Epidermal melanocyte (primary cell): ENCODE data around the gene ZNF213.
"Not testable (repeated sequence)": the region's sequence is repeated elsewhere in the genome, so short reads cannot be mapped to it uniquely, and the experiment has no call there.

Source experiments
- DNase-seq: peaks from one replicate; pipeline ENCODE4 v3.0.0; 2011; ENCODE audit warnings: low spot score; ENCODE audit not compliant: insufficient read length

ZNF213 gene

DNA sequence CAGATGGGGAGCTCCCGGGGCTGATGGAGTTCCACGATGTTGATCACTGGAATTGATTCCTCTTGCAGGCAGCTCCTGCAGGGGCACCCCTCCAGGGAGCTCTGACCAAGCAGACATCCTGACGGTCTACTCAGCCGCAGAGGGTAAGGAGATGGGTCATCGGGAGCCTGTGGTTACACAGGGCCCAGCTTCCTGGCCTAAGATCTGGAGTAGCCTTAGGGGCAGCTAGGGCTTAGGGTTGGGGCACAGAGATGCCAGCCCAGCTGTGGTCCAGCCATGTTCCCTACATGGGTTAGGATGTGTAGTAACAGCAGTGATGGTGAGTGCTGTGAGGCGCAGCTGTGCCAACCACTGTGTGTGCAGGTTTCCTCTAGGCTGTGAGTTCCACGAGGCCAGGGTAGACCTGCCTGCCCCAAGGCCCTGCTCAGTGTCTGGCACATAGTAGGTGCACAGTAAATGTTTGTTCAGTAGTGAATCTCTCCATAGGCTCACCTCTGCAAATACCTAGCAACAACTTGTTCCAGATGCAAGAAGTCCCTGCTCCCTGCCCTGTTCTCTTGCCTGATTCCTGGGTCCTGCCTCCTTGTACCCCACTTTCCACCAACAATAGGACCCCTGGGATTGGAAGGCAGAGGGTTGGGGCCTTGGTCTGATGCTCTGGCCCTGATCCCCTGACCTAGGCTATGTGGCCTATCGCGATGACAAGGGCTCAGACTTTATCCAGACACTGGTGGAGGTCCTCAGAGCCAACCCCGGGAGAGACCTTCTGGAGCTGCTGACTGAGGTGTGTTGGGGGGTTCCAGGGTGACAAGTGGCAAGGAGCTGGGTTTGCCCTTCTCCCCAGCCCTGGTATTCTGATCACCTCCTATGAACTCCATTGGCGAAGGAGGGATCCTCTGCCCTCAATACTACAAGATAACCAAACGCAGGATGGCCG, 13.7 kb downstream of the ZNF213 start:
- DNase-seq = no peak

DNA sequence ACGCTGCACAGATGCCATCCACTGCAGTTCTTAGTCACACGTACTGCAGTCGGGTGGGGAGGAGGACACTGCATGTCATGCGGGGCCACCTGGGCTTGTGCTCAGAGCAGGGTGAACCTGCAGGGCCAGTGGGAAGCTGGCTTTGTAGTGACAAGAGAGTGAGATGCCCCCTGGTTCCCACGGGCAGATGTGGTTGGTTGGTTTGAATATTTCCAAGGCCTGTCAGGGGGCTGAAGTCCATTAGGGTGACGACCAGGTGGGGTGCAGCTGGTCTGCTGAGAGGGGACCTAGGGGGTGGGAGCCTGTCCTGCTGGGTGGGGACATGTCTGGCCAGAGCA, 14.3 kb downstream of the ZNF213 start:
- DNase-seq = no peak

DNA sequence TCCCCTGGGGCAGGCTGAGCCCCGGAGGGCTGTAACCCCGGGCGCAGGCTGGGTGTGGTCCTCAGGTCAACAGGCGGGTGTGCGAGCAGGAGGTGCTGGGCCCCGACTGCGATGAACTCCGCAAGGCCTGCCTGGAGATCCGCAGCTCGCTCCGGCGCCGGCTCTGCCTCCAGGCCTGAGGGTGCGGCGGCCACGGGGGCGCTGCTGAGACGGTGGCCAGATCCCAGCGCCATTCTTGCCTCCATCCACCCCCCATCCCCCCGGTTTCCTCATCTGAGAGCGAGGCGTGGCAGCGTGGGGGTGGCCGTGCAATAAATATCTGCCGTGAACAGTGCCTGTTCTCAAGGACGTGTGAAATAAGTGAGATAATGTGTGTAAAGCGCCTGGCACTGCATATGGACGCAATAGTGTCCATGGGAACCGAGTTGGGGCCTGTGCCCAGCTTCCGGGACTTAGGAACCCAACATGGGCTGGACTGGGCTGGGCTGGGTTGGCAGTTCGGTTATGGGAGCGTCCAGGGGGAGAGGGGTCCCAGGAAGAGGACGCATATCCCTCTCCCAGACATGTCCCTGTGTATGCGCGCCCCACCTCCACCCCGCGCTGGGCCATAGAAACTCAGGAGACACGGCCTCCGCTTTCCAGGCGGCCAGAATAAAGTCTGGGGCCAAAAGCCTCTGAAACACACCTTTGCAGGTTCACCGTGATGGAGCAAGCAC, 15.0 kb downstream of the ZNF213 start:
- peak; percentile 74 for DNase-seq

DNA sequence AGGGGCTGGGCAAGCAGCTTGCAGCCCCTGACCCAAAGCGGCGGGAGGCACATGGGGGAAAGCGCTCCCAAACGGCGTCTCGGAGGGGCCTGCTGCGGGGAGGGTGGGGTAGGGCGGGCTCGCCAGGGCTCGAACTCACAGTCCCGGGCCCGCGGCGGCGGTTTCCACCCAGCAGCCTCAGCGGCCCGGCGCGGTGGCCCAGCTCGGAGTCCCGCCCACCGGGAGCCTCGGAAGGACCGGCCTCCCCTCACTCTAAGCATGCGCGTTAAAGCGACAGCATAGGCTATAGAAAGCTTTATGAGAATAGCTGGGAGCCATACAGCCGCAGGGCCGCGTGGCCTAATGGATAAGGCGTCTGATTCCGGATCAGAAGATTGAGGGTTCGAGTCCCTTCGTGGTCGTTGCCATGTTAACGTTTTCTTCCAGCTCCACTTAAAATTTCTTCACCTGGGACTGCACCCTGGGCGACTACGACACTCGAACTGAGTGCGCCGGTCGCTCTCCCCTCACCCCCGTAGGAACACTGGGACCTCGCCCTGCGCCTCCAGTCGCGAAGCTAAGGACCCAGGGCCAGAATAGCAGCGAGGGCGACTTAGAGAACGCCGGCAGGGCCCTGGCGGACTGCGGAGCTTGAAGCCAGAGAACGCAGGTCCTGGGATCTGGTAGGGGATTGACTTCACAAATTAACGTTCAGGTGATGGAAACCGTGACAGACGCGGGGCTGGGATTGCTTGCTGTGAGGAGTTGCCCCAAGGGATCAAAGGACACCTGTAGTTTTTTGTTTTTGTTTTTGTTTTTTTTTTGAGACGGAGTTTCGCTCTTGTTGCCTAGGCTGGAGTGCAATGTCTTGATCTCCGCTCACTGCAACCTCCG, 15.8 kb downstream of the ZNF213 start:
- peak; percentile 95 for DNase-seq

DNA sequence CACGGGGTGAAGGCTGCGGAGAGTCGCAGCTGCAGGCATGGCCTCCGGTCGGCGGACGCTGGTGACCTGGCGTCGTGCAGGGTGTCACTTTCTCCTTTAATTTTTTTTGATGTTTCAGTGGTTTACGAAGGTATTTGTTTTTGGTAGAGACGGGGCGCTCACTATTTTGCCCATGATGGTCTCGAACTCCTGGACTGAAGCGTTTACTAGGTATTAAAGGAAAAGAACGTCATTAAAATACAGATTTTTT, 17.1 kb downstream of the ZNF213 start:
- DNase-seq = no peak

DNA sequence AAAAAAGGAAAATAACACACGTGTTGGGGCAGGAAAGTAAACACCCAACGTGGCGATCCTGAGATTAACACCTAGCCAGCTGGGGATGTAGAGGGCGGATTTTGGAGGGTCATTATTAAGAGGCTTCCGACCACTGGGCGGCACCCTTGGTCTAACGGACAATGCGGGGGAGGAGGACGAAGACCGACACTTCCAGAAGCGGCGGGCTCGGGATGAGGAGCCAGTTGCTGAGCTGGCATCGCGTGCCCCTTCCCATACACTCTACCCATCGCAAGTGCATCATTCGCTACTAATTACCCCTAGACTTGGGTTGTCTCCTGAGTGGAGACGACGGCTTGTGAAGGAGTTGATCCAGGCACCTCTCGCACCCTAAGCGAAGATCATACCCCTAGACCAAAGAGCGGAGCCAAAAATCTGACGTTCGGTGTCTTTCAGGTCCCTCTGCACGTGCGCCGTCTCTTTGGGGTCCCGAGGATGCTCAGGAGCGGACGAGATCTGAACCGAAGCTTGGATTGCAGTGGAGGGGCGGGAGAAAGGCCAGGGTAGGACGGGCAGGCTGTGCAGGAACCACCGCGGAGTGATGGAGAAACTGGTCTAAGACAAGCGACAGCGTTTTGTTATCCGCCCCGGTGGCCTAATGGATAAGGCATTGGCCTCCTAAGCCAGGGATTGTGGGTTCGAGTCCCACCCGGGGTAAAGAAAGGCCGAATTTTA, 17.6 kb downstream of the ZNF213 start:
- peak; percentile 57 for DNase-seq

DNA sequence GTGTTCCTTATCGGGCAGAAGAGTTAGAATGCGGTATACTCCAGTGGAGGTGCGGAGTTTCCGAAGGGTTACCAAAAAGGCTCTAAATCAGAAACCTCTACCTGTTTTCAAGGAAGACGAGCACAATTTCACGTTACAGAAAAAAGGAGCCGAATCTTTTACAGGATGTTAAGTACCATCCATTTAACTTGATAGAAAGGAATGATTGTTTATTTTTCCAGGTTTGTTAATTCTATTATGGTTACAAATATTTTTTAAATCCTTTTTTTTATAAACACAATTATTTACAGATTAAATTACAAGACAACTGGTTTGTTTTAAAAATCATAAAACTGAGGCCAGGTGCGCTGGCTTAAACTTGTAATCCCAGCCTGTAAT, 18.2 kb downstream of the ZNF213 start:
- DNase-seq = no peak

DNA sequence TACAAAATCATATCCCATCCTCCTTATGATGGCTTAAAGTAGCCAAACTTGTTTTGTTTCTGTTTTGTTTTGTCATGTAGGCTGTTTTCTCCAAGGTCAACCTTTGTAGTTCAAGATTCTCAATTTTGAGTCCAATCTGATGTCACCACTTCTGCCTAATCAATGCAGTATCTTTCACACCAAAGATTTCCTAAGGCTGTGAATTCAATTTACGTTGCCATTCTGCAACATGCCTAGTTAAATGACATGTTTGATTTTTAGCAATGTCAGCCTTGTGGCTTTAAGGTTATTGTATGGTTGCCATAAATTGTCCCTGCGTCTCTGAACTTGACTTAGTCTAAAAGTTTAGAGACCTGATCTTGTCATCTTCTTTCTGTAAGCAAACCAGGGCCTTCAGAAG, 20.4 kb downstream of the ZNF213 start:
- no peak for DNase-seq

DNA sequence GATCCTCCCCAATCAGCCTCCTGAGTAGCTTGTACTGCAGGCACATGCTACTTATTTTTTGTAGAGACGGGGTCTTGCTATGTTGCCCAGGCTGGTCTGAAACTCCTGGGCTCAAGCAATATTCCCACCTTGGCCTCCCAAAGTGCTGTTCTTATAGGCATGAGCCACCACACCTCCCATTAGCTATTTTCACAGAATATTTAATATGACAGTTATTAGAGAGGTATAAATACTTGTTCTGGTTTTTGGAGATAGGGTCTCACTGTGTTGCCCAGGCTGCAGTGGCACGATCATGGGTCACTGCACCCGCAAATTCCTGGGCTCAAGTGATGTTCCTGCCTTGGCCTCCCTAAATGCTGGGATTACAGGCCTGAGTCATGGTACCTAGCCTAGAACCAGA, 21.1 kb downstream of the ZNF213 start:
- no peak for DNase-seq

DNA sequence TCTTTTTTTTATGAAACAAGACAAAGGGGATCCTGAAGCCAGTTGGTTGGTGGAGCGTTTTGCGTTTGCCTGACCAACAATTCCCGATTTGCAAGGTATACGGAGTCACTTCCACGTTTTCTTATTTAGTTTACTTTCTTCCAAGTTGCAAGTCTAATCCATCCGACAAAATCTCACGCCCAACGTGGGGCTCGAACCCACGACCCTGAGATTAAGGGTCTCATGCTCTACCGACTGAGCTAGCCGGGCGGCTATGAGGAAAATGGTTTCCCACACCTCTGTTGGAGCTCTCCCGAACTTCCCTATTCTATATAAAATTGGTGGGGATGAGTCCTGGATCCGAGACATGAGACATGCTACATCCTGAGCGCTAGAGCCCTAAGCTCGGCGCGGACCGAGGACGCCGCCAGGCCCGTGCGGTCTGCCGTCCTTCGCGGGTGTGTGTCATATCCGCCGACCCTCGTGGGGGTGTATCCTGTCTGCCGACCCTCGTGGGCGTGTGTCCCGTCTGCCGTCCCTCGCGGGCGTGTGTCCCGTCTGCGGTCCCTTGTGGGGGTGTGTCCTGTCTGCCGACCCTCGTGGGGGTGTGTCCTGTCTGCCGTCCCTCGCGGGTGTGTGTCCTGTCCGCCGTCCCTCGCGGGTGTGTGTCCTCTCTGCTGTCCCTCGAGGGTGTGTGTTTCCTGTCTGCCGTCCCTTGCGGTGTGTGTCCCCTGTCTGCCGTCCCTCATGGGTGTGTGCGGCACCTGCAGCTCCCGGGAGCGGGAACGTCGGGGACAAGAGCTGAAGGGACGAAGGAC, 22.6 kb downstream of the ZNF213 start:
- DNase-seq = peak; percentile 46

DNA sequence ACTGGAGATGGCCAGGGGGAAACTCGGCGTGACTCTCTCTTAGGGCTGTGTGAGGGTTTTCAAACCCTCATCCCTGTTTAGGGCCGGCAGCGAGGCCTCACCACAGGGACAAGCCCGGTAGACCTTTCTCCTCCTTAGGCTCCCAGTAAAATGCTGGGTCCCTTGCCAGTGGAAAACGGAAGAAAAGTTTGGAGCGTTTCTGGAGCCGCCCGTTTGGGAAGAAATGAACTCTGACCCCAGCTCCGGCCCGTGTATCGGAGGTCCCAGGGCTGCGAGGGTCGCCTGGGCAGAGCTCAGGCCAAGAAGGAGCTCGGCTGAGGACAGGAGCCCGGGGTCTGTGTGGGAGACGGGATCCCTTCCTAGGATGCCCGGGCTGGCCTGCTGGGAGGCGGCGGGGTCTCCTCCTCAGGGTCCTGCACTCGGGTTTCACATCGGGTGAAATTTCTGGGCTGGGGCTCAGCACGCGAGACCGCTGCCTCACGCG, 23.2 kb downstream of the ZNF213 start:
- DNase-seq = no peak

DNA sequence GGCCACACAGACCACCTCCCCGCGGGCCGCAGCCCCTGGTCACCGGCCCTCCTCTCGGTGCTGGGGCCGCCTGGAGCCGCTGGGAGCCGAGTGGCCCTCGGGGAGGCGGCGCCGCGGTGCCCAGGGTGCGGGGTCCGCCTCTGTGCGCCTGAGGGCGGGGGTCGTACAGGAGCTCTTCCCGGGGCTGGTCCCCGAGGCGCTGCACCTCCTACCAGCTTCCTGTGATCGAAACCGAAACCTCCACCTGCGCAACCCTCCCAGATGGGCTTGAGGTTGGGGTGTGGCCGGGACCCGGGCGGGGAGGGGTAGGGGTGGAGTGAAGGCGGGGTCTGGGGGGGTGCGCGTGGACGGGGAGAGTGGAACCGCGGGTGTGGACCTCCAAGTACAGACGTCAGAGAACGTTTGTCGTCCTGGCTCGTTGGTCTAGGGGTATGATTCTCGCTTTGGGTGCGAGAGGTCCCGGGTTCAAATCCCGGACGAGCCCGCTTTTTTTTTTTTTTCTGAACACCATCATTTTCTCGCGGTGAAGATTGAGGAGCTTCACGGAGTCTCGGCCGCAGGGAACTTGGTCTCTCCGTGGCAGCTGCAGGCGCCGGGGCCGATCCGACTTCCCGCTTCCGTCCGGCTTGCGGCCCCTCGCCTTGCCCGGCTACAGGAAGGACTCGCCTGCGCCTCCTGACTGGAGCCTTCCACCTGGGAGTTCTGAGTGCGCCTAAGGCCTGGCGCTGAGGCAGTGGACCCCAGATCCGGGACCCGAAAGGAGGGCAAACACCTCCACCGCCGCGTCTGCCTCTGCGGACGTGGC, 23.9 kb downstream of the ZNF213 start:
- peak; percentile 90 for DNase-seq

DNA sequence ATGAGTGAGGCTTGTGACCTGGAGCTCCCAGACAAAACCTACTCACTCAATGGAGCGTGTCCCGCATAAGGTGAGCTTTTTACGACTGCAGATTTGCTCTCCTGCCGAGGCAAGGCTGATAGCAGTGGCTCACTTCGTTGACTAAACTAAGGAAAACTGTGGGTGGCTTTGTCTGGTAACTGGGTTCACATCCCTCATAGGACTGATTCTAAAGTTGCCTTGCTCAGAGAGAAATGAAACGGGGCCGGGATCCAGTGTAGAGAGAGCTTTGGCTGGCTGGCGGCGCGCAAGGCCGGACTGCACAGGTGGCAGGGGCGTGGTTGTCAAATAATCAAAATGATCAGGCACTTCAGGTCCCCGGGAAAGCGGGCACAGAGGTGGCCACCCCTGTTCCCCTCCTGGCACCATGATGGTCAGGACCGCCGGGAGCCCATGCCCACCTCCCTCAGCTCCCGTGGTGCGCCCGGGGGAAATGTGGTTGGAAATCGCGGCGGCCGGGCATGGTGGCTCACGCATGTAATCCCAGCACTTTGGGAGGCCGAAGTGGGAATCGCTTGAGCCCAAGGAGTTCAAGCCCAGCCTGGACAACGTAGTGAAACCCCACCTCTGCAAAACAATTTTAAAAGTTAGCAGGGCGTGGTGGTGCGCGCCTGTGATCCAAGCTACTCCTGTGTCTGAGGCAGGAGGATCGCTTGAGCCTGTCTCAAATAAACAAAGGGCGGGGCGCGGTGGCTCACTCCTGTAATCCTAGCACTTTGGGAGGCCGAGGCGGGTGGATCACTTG, 26.6 kb downstream of the ZNF213 start:
- DNase-seq = peak; percentile 1

DNA sequence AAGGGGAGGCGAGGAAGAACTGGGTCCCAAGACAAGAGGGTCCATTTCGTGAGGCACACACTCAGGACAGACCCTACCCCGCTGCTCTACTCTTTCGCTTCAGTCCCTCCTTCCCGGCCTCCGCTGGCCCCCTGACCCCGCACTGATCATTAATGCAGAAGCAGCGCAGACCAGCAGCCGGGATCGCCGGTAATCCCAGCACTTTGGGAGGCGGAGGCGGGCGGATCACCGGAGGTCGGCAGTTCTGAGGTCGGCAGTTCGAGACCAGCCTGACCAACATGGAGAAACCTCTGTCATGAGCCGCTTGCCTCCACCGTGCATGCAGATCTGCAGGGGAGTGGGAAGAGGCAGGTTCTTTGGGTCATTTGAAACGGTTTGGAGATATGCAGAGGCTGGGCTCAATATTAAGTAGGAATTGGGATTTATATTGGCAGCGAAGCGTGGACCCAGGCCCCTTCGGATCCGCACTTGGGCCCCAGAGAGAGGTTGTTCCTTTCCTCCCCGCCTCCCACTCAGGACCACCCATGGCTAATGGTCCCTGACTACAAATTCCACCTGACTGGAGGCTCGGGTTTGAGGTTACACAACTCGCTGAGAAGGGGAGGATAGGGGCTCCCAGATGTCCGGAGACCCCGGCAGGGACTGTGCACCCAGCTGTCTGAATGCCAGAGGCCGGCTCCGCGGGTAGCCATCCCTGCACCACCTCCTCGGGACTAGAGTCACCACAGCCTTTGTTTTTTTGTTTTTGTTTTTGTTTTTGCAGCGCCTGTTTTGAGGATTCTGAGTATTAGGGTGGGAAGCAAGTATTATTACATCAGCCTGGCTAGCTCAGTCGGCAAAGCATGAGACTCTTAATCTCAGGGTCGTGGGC, 29.5 kb downstream of the ZNF213 start:
- no peak for DNase-seq

DNA sequence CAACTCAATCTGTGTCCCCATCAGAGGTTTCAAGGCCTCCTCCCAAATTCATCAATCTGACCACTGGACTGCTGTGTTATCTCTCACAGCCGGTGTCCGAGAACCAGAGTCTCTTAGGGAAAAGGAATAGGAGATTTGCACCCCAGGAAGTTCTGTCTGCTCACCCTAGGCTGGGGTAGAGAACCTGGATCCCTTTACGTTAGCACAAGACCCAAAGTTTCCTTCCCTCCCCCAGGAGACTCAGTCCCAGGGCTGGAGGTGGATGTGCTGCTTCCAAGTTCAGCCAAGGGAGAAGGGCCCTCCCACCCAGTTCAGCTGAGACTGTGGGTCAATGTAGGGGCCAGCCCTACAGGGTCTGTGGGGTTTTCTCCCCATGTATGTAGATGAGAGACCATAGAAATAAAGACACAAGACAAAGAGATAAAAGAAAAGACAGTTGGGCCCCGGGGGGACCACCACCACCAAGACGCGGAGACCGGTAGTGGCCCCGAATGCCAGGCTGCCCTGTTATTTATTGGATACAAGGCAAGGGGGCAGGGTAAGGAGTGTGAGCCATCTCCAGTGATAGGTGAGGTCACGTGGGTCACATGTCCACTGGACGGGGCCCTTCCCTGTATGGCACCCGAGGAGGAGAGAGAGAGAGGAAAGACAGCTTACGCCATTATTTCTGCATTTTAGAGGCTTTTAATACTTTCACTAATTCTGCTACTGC, 30.4 kb downstream of the ZNF213 start:
- no peak for DNase-seq

DNA sequence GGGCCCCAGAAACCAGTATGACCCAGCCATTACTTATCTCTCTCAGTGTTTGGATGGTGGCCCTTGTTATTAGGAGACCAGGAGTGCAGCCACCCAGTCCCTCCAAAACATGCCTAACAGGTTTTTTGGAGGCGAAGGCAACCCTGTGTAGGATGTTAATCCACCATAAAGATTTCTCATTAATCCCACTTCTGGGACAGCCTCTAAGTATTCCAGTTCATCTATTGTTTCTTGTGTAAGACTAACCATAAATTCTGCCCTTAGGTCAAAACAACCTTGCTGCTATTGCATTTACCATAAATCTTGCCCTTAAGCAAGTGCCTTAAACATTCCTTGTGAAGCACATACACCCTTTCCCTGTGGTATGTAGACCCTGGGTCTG, 31.7 kb downstream of the ZNF213 start:
- peak; percentile 3 for DNase-seq

DNA sequence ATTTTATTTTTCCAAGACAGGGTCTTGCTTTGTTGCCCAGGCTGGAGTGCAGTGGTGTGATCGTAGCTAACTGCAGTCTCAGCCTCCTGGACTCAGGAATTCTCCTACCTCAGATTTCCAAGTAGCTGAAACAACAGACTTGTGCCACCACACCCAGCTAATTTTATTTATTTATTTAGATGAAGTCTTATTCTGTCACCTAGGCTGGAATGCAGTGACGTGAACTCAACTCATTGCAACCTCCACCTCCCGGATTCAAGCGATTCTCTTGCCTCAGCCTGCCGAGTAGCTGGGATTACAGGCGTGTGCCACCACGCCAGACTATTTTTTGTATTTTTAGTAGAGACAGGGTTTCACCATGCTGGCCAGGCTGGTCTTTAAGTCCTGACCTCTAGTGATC, 33.9 kb downstream of the ZNF213 start:
- DNase-seq = not testable (repeated sequence)
